Breast epithelium (tissue), 4 donors: Measurements from ENCODE around the gene ADPRHL1. TPM values are rescaled to one million over a fixed set of nuclear protein-coding genes. Genes with fewer than 3 reads are reported as not detected.
"Not testable (repeated sequence)": the region's sequence is repeated elsewhere in the genome, so short reads cannot be mapped to it uniquely, and the experiment has no call there.

Experiments used
- DNase-seq, 2 donors: peaks; one replicate each; pipeline ENCODE4 v3.0.0-alpha.2; 2019; ENCODE audit warnings: low spot score in 2 of 2
- H3K27ac ChIP-seq, 2 donors: fragments of 200-600 bp; sonication (generic) in 1 of 2; one replicate each; pipeline ENCODE4 v1.5.1; 2016 to 2019; ENCODE audit warnings: mild to moderate bottlenecking in 1 of 2
- H3K27me3 ChIP-seq, 2 donors: fragments of 200-600 bp; sonication (generic) in 1 of 2; one replicate each; pipeline versions ENCODE4 v1.5.1 to v1.6.0; 2017 to 2019; ENCODE audit warnings: control low read depth in 1 of 2, mild to moderate bottlenecking in 1 of 2
- H3K36me3 ChIP-seq: fragments of 200-600 bp; one replicate; pipeline ENCODE4 v1.5.1; 2019
- H3K4me1 ChIP-seq, 2 donors: fragments of 200-600 bp; sonication (generic); one replicate each; pipeline ENCODE4 v1.5.1; 2016 to 2019; ENCODE audit warnings: control low read depth in 1 of 2
- H3K4me3 ChIP-seq, 3 donors: fragments of 200-600 bp; sonication (generic); 1 replicate in 2 of 3; 2 replicates in 1 of 3; pipeline ENCODE4 v1.5.1; 2016 to 2019; ENCODE audit warnings: mild to moderate bottlenecking in 3 of 3, moderate library complexity in 2 of 3
- H3K9me3 ChIP-seq, 2 donors: fragments of 200-600 bp; sonication (generic) in 1 of 2; one replicate each; pipeline ENCODE4 v1.5.1; 2016 to 2019; ENCODE audit warnings: control low read depth in 1 of 2
- CTCF ChIP-seq, 3 donors: fragments of 450-650 bp; IDR thresholded peaks; one replicate each; pipeline ENCODE4 v1.5.1; 2016 to 2017; ENCODE audit warnings: antibody characterized with exemption in 3 of 3, mild to moderate bottlenecking in 3 of 3, moderate library complexity in 3 of 3
- POLR2A ChIP-seq: fragments of 450-650 bp; IDR thresholded peaks from one replicate; pipeline ENCODE4 v1.6.1; 2016; ENCODE audit warnings: antibody characterized with exemption, mild to moderate bottlenecking, moderate library complexity
- POLR2AphosphoS5 ChIP-seq, 3 donors: sonication (generic); formaldehyde crosslinking; IDR thresholded peaks; one replicate each; pipeline ENCODE4 v1.6.1; 2017; ENCODE audit warnings: antibody characterized with exemption in 3 of 3
- intact Hi-C: fragments of 100-400 bp; cut with DNase I; formaldehyde crosslinking; loops from one replicate; pipeline ENCODE4 v1.15.1; 2023; ENCODE audit warnings: low total_unique reads
- total RNA-seq, 3 donors: library from RNA; depleted of rRNA; stranded (reverse); fragments of >200 nt; gene quantifications; one replicate each; pipeline ENCODE4 v1.1.0, GENCODE V29; 2016

The ADPRHL1 gene
- total RNA-seq, 3 donors from 2014 or later = 1.8 to 2.7 (median 2.0) TPM

DNA sequence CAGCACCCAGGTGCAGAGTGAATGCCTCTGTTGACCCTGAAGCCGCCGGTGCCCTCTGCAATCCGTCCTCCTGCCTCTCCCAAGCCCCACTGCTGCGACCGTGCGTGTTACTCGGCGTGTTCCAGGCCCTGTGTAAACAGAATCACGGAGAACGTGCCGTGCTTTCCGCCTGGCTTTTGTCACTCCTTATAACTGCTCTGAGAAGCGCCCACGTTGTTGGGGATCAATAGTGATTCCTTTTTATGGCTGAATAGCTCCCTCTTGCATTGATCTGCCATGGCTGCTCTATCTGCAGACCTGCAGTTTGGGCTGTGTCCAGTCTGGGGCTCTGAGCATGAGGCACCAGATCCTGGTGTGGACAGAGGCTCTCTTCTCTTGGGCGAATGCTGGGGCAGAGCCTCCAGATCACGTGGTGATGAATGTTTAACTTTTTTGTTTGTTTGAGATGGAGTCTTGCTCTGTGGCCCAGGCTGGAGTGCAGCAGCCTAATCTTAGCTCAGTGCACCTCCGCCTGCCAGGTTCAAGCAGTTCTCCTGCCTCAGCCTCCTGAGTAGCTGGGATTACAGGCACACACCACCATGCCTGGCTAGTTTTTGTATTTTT lies 15.8 kb downstream of the ADPRHL1 start:
- intact Hi-C loops = no loop called here
- no peak for TF ChIP-seq CTCF (IDR thresholded peaks at IDR 0.05)
- TF ChIP-seq POLR2AphosphoS5 (IDR thresholded peaks at IDR 0.05) = no peak
- no peak for TF ChIP-seq POLR2A
- no peaks in the 10 kb centered on the region for H3K36me3 ChIP-seq
- H3K27ac ChIP-seq = no peak overlapping the region
- no peak for DNase-seq
- no peak overlapping the region for H3K4me3 ChIP-seq
- H3K4me1 ChIP-seq = no peaks in the 10 kb centered on the region
- no peaks in the 10 kb centered on the region for H3K9me3 ChIP-seq
- no peaks in the 10 kb centered on the region for H3K27me3 ChIP-seq

- intact Hi-C loops, H3K27me3 ChIP-seq, H3K4me1 ChIP-seq, H3K27ac ChIP-seq, H3K9me3 ChIP-seq, H3K36me3 ChIP-seq, DNase-seq, H3K4me3 ChIP-seq: not testable (repeated sequence)
Observed at GRCh38 chr13:113436866-113437265, 16.4 kb downstream of the ADPRHL1 start.

GRCh38 chr13:113435907-113436306 lies 17.4 kb downstream of the ADPRHL1 start:
- H3K36me3 ChIP-seq, H3K27me3 ChIP-seq, H3K9me3 ChIP-seq, H3K4me3 ChIP-seq, intact Hi-C loops, H3K27ac ChIP-seq, H3K4me1 ChIP-seq, DNase-seq: not testable (repeated sequence)

GRCh38 chr13:113433391-113433916 lies 19.8 kb downstream of the ADPRHL1 start:
- TF ChIP-seq POLR2A = no peak
- TF ChIP-seq POLR2AphosphoS5 (IDR thresholded peaks at IDR 0.05) = no peak
- no peak for TF ChIP-seq CTCF (IDR thresholded peaks at IDR 0.05)
- Histone ChIP-seq H3K27me3 (no peaks in the 10 kb centered on the region), H3K4me1 (peaks cover 0 to under 1% of the 10 kb centered on the region in 2 donors), H3K36me3 (no peaks in the 10 kb centered on the region), H3K4me3 (no peak overlapping the region), H3K27ac (no peak overlapping the region), H3K9me3 (no peaks in the 10 kb centered on the region)
- intact Hi-C loops = no loop called here
- DNase-seq = no peak

DNA sequence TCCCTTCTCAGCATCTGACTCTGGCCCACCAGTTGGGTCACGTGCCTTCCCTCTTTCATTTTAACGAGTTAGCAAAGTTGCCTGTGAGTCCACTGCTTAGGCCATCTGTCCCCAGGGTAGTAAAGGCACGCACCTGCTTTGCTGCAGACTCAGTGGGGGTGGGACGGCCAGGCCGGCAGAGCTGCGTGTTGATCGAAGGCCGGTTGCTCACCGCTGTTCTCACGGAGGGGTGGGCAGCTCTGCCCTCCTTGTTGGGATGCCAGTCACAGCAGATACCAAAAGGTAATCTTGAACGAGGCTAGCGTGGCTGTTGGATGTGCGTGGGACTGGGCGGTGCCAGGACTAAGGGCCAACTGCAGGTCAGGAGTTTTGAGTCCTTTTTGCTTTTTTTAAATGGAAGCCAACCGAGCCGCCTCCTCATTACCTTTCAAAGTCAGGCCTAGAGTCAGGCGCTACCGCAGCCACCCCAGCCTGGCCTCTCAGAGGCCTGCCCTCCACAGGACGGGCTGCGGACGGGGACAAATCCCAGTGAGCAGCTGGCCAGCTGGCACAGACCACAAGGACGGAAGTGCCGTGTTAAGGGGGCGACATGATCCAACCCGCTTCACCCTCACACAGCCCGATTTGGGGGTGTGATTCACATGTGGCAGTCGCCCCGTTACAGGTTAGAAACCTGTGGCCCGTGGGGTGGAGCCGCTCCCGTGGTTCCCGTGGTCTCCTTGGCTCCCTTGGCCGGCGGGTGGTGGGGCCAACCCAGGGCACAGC lies 20.6 kb downstream of the ADPRHL1 start:
- H3K27me3 ChIP-seq = no peaks in the 10 kb centered on the region
- H3K27ac ChIP-seq = no peak overlapping the region
- no peak overlapping the region for H3K4me3 ChIP-seq
- no peaks in the 10 kb centered on the region for H3K36me3 ChIP-seq
- H3K9me3 ChIP-seq = no peaks in the 10 kb centered on the region
- DNase-seq = no peak
- peaks cover 0 to 3% of the 10 kb centered on the region in 2 donors for H3K4me1 ChIP-seq
- intact Hi-C loops = no loop called here
- TF ChIP-seq POLR2AphosphoS5 (IDR thresholded peaks at IDR 0.05) (no peak), POLR2A (no peak), CTCF (IDR thresholded peaks at IDR 0.05) (no peak)

DNA sequence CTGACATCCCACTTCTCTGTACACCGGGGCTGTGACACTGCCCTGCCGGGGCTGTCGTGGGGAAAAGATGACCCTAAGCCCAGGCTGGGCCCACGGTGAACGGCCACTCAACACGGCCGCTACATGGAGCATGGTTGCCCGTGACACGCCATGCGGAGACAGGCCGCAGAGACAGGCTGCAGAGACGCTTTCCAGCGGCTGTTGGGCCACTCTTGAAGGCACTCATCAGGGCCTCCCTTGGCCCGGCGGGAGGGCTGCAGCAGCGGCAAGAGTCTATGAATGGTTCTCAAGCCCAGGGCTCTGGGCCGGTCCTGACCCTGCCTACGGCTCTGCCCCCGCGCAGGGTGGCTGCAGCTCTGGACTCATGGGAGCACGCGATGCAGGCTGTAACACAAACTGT lies 22.1 kb downstream of the ADPRHL1 start:
- H3K4me1 ChIP-seq = peaks cover 0 to 3% of the 10 kb centered on the region in 2 donors
- H3K9me3 ChIP-seq = no peaks in the 10 kb centered on the region
- TF ChIP-seq CTCF (IDR thresholded peaks at IDR 0.05) (no peak), POLR2AphosphoS5 (IDR thresholded peaks at IDR 0.05) (no peak), POLR2A (no peak)
- H3K27me3 ChIP-seq = no peaks in the 10 kb centered on the region
- H3K36me3 ChIP-seq = no peaks in the 10 kb centered on the region
- H3K27ac ChIP-seq = no peak overlapping the region
- H3K4me3 ChIP-seq = no peak overlapping the region
- DNase-seq = no peak
- intact Hi-C loops = no loop called here
